Central memory CD4-positive, alpha-beta T cell (primary cell): ENCODE data around the gene CLDN6.

Source experiments
- DNase-seq: peaks from one replicate; pipeline ENCODE4 v3.0.0; 2022

Gene CLDN6

DNA sequence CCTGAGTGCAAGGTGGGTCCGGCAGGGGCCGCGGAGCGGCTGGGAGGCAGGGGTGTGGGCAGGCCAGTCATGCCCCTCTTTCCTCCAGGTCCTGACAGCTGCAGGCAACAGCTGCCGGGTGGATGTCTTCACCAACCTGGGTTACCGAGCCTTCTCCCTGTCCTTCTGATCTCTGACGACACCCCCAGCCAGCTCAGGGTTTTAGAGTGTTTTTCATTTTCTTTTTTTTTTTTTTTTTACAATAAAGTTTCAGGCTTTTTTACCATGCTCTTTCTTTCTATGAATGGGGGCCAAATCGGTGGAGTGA, 9.5 kb upstream of the CLDN6 start:
- DNase-seq = no peak

GRCh38 chr16:3026609-3027488, 8.9 kb upstream of the CLDN6 start:
- no peak for DNase-seq

- DNase-seq = no peak
Measured at GRCh38 chr16:3026003-3026378, 8.0 kb upstream of the CLDN6 start.

DNA sequence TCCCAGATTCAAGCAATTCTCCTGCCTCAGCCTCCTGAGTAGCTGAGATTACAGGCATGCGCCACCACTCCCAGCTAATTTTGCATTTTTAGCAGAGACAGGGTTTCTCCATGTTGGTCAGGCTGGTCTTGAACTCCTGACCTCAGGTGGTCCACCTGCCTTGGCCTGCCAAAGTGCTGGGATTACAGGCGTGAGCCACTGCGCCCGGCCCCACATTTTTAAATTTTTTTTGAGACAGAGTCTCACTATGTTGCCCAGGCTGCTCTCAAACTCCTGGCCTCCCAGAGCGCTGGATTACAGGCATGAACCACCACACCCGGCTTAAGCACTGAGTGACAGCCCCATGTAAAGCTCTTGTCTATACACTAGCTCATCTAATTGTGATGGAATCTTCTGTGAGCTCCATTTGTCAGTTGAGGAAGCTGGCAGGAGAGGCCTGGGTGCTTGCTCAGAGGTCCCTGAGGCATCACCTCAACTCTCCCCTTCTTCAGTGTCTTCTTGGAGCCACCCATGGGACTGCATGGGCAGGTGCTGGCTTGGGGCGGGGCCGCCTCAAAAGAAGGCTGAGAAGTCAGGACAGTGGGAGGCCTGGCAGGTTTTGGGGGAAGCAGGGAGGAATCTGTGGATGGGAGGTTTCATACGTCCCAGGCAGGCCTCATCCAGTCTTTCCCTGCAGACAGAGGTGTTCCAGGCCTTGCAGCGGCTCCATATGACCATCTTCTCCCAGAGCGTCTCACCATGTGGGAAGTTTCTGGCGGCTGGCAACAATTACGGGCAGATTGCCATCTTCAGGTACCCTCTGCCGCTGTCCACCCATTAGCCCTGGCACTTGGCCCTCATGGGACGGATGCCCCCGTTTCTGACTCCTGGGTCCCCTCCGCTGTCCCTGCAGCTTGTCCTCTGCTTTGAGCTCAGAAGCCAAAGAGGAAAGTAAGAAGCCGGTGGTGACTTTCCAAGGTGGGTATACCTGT, 7.3 kb upstream of the CLDN6 start:
- no peak for DNase-seq

DNA sequence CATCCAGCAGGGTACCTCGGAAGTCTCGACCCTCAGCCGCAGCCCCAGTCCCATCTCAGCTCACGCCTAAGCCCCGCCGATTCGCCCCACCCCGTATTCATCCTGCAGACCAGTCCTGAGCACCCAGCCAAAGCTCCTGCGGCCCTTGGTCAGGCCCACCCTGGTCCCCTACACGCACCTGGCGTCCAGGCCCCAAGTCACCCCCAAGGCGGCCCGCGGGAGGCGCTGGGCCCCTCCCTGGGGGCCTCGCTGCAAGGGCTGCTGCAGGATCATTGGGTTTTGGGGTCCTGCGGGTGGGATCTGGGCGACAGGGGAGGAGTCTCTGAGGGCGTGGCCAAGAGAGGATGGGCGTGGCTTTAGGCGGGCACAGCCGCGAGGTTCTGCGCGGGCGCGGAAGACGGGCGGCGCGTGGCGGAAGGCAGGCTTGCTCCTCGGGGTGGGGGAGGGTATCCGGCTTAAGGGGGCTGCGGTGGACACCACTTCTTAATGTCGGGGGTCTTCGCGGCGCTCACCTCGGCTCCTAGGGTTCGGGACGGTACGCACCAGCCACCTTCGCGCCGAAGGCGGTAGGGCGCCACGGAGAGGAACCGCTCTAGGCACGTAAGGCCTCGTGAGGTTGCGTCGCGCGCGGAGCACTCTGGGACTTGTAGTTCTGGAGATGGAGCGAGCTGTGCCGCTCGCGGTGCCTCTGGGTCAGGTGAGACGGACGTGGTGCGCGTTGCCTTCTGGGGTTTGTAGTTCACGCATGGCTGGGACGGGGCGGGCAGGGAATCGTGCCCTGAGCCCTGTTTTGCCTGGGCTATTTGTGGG, 5.9 kb upstream of the CLDN6 start, which contains the start of the genes HCFC1R1 and THOC6:
Gene HCFC1R1 (minus strand): TSS at position 274 of the 810 bp plus-strand sequence. CDS start 1 bp downstream, at position 273.
Gene THOC6 (plus strand): TSS at position 367 of the 810 bp plus-strand sequence. CDS start 292 bp downstream, at position 659.
- DNase-seq = peak; percentile 93

DNA sequence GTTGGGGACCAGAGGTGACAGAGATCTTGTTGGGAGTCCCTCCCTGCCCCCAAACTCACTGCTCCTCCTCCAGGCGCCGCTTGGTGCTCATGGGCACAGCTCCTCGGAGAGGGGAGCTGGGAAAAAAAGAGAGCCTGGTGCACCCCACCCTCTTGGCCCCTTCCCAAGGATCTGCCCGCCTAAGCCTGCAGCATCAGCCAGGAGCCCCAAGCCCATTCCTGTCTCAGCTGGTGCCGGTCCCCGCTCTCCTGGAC, 5.4 kb upstream of the CLDN6 start:
- DNase-seq = no peak

DNA sequence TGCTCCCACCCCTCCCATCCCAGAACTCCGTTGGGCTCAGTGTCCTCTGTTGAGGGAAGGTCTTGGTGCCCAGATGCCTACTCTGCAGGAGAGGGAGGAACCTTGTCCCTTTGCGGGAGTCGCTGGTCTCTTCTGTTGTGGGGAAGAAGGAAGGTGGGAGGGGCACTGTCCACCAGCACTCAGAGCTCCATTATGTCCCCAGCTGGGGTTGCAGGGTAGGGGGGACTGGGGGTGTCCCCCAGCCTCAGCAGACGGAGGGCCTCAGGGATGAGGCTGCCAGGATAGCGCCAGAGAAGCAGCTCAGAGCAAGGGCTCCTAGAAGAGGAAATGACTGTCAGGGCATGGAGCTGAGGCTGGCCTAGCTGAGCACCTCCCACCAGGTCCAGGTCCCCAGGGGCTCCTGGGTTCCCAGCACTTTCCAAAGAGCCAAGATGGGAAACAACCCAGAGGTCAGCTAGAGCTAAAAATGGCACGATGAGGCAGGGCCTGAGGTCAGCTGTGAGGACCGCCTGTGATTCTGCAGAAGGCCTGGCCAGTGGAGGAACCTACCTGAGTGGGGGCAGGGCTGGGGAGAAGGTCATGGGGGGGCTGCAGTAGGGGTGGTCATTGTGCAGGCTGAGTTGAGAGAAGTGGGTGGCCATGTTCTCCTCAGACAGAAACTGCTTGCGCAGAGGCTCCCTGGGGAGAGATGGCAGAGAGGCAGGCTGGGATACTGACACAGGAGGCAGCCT, 4.9 kb upstream of the CLDN6 start:
- no peak for DNase-seq

- DNase-seq = peak; percentile 50
Measured at GRCh38 chr16:3022208-3022683, 4.3 kb upstream of the CLDN6 start.

GRCh38 chr16:3021449-3022207, 3.6 kb upstream of the CLDN6 start:
- DNase-seq = peak; percentile 55

DNA sequence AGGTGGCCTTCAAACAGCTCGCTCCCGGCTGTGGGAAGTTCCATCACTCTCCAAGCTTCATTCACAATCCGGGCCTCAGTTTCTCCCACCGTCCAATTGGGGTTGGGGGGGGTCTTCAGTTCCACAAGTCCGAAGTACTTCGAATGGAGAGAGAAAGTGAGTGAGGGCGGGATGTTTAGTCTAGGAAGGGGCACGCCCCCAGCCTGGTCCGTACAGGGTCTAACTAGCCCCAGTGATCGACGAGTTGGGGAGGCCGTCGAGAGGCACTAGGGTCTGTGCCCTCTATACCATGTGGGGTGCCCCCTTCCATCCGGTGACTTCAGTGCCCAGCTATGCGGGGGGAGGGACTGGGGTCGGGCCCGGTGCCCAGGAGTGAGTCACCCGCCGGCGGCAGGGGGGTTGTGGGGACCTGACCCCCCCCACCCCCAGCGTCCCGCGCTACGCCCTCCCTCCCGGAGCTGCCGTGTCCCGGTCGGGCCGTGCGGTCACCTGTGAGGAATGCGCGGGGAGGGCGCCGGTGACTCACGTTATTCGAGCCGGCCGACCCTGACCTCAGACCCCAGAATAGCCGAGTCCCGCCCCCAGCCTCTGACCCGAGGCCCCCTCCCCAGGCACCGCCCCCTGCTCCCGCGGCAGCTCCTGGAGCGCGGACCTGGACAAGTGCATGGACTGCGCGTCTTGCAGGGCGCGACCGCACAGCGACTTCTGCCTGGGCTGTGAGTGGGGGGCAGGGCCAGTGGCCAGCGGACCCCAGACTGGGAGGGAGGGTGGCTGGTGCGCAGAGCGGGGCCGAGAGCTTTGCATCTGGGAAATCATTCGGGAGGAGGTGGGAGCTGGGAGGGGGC, 2.8 kb upstream of the CLDN6 start:
- DNase-seq = peak; percentile 48

DNA sequence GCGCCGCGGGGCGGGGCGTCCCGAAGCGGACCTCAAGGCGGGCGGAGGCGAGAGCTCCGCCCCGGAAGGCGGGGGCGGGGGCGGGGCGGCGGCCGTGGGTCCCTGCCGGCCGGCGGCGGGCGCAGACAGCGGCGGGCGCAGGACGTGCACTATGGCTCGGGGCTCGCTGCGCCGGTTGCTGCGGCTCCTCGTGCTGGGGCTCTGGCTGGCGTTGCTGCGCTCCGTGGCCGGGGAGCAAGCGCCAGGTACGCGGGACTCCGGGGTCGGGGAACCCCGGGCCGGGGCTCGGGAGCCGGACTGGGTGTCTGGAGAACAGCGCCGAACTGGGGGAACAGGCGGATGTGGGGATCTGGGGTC, 2.2 kb upstream of the CLDN6 start, which contains the start of gene TNFRSF12A:
Gene TNFRSF12A (plus strand): TSS at position 122 of the 357 bp plus-strand sequence. CDS start 30 bp downstream, at position 152.
- peak; percentile 50 for DNase-seq

DNA sequence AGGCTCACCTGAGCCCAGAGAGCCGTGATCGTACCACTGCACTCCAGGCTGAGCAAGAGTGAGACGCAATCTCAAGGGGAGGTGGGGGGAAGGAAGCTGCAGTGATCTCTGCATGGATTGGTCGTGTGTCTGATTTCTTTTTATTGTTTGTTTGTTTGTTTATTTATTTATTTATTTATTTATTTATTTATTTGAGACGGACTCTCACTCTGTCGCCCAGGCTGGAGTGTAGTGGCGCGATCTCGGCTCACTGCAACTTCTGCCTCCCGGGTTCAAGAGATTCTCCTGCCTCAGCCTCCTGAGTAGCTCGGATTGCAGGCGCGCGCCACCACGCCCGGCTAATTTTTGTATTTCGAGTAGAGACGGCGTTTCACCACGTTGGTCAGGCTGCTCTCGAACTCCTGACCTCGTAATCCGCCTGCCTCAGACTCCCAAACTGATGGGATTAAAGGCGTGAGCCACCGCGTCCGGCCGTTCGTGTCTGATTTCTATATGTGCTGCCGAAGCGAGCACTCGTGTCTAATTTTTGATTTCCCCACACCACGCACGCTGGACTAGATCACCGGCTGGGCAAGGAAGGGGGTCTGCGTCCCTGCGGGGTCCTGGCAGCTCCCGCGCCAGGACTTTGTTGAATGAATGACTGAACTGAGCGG, 1.7 kb upstream of the CLDN6 start:
- no peak for DNase-seq

DNA sequence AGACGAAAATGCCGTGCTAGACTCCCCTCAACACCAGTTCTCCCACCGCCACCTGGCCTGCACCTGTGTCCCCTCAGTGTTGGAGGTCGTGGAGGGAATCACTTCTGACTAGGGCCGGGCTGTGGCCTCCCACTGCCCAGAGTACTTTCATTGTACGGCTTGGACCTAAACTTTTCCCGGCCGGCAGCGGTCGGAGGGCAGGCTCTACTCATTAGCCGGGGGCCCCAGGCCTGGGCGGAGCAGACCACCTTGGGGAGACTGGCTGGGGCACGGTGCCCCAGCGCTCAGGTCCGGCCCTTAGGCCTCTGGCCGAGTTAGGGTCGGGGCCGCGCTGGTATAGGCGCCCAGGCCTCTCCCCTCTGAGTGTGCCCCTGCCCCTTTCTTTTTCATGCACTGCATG, 639 bp downstream of the CLDN6 start:
- no peak for DNase-seq

- DNase-seq = no peak
Measured at GRCh38 chr16:3015865-3016521, 2.0 kb downstream of the CLDN6 start.

DNA sequence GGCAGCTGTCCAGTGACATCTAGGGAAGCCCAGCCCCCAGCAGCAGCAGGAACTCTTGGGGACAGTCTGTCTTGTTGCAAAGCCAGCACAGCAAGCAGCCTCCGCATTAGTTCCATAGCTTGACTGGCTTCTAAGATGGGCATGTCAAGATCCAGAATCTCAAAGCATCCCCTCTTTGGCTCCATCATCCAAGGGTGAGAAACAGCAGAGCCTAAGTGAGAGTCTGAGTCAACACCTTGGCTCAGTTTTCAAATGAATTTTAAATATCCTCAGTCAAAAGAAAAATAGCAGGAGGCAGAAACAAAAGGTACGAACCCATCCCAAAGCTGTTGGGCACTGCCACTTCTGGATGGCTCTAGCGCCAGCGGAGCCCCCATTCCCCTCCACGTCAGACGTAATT, 3.0 kb downstream of the CLDN6 start:
- no peak for DNase-seq

DNA sequence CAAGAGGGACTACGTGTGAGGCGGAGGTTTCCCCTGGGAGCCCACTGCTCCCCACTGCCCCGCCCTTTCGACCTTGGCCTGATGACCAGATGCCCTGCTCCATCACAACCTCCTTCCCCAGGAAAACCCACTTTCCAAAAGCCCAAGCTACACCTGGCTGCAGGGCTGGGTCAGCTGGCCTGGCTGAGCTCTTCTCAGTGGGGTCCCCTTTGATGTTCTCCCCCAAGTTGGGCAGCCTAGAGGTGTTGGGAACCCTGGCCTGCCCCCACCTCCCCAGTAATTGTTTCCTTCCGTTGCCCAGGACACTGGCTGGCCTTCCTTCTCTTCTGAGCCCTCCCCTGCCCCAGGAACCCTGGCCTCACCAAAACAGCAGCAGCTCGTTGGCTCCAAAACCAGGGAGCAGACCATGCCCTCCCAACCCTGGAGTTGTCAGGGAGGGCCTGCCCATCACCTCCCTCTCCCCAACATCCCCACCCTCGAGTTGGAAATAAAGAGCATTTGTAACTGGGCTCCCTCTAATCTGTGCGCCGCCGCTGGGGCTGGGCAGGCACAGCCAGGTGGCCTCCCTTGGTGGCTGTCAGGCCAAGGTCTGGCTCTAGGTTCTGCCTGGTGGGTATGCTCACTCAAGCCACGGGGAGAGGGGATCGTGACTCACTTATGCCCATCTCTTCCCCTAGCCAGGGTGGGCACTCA, 3.8 kb downstream of the CLDN6 start:
- no peak for DNase-seq

DNA sequence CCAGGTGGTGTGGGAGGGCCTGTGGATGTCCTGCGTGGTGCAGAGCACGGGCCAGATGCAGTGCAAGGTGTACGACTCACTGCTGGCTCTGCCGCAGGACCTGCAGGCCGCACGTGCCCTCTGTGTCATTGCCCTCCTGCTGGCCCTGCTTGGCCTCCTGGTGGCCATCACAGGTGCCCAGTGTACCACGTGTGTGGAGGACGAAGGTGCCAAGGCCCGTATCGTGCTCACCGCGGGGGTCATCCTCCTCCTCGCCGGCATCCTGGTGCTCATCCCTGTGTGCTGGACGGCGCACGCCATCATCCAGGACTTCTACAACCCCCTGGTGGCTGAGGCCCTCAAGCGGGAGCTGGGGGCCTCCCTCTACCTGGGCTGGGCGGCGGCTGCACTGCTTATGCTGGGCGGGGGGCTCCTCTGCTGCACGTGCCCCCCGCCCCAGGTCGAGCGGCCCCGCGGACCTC, 4.5 kb downstream of the CLDN6 start:
- no peak for DNase-seq

DNA sequence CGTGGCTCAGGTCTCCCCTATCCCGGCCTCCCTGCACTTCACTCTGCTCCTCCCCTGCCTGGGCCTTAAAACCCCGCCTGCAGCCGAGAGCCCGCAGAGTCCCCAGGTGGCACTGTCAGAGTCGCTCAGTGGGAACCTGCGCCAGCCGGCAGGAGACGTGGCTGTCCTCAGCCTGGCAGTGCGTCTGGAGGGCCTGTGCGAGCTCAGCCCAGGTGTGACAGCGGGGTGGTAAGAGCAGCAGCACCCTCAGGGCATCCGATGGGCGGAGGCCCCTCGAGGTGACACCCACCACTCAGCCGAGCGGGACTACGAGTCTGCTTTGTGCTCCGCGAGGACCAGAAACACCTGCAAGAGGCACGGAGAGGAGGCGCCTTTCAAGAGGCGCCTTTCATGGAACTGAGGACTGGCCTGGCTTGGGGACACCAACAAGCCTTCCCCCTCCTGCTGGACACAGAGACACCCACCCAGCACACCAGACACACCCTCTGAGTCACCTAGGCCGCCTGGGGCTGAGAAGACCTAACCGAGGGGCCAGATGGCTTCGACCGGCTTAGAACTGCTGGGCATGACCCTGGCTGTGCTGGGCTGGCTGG, 5.1 kb downstream of the CLDN6 start, which contains the start of gene CLDN9:
Gene CLDN9 (plus strand): TSS at position 96 of the 593 bp plus-strand sequence. CDS start 440 bp downstream, at position 536.
- no peak for DNase-seq
